H1 (cell line): Measurements from ENCODE around the gene C19orf73. TPM values are rescaled to one million over a fixed set of nuclear protein-coding genes. Genes with fewer than 3 reads are reported as not detected.

Experiments
- CTCF ChIA-PET: fragments of 300-600 bp; sonication (Branson Sonifier 250); formaldehyde crosslinking; loops from one replicate; lab custom pipeline; 2021; ENCODE audit not compliant: partially characterized antibody; lab: Charles Lee
- POLR2A ChIA-PET: fragments of 300-600 bp; sonication (Branson Sonifier 250); formaldehyde crosslinking; loops from one replicate; lab custom pipeline; 2021; ENCODE audit warnings: inconsistent platforms; ENCODE audit not compliant: partially characterized antibody; lab: Charles Lee
- DNase-seq, 2 experiments: peaks; one replicate each; pipeline versions ENCODE4 v3.0.0 to v3.0.0-alpha.2; 2010 to 2022; ENCODE audit warnings: low spot score in 2 of 2, low read depth in 1 of 2, mixed read lengths in 1 of 2
- FAIRE-seq: peaks from 2 replicates; lab custom pipeline; 2011; peaks lifted over from hg19 to GRCh38; lab: Jason Lieb, UNC
- H2AFZ ChIP-seq: 2 replicates; pipeline ENCODE4 v1.8.1; 2012; ENCODE audit warnings: low read length, inconsistent platforms
- H2AK5ac ChIP-seq: 2 replicates; pipeline ENCODE4 v1.6.1; 2013; ENCODE audit warnings: low read depth, low read length
- H2BK120ac ChIP-seq: replicated peaks from 2 replicates; pipeline ENCODE3; 2013; ENCODE audit warnings: low read depth, low read length, inconsistent platforms
- H2BK12ac ChIP-seq: 2 replicates; pipeline ENCODE4 v1.6.1; 2013; ENCODE audit warnings: low read depth, low read length
- H2BK15ac ChIP-seq: 2 replicates; pipeline ENCODE4 v1.6.1; 2013; ENCODE audit warnings: low read length
- H2BK20ac ChIP-seq: 2 replicates; pipeline ENCODE4 v1.6.1; 2013; ENCODE audit warnings: low read length
- H2BK5ac ChIP-seq: 2 replicates; pipeline ENCODE4 v1.6.1; 2013; ENCODE audit warnings: low read depth, low read length
- H3K14ac ChIP-seq: 2 replicates; pipeline ENCODE4 v1.6.1; 2013; ENCODE audit warnings: inconsistent platforms; ENCODE audit not compliant: insufficient read length
- H3K18ac ChIP-seq: 2 replicates; pipeline ENCODE4 v1.6.1; 2013; ENCODE audit warnings: low read length; ENCODE audit errors: extremely low read depth
- H3K23ac ChIP-seq: 2 replicates; pipeline ENCODE4 v1.6.1; 2013; ENCODE audit warnings: inconsistent platforms; ENCODE audit not compliant: insufficient read length
- H3K23me2 ChIP-seq: 2 replicates; pipeline ENCODE4 v1.6.1; 2013; ENCODE audit warnings: low read depth, low read length
- H3K27ac ChIP-seq: 2 replicates; pipeline ENCODE4 v1.6.1; 2011; ENCODE audit warnings: low read depth, low read length, inconsistent platforms
- H3K27me3 ChIP-seq, 4 experiments: replicated peaks in 1 of 4; 1 replicate in 1 of 4; 2 replicates in 3 of 4; pipeline versions ENCODE4 v1.6.1 to v1.8.1; 2011 to 2013; ENCODE audit warnings: low read length in 3 of 4, mild to moderate bottlenecking in 3 of 4, inconsistent platforms in 2 of 4, mixed read lengths in 2 of 4, moderate library complexity in 1 of 4; ENCODE audit not compliant: control insufficient read depth in 3 of 4, insufficient read depth in 3 of 4; ENCODE audit errors: extremely low read depth in 1 of 4
- H3K36me3 ChIP-seq, 4 experiments: 2 replicates each; pipeline versions ENCODE4 v1.6.1 to v1.8.1; 2011 to 2013; ENCODE audit warnings: mild to moderate bottlenecking in 4 of 4, low read length in 3 of 4, moderate library complexity in 2 of 4, control low read depth in 1 of 4, inconsistent platforms in 1 of 4; ENCODE audit not compliant: insufficient read depth in 4 of 4, control insufficient read depth in 2 of 4
- H3K4ac ChIP-seq: replicated peaks from 2 replicates; pipeline ENCODE3; 2013; ENCODE audit warnings: low read length, low read depth, mixed read lengths, inconsistent platforms; ENCODE audit not compliant: insufficient read length
- H3K4me1 ChIP-seq, 4 experiments: replicated peaks in 1 of 4; 1 replicate in 1 of 4; 2 replicates in 3 of 4; pipeline versions ENCODE4 v1.6.1 to v1.8.1; 2011 to 2013; ENCODE audit warnings: low read length in 3 of 4, inconsistent platforms in 2 of 4, mixed read lengths in 1 of 4; ENCODE audit not compliant: insufficient read depth in 4 of 4, control insufficient read depth in 3 of 4
- H3K4me2 ChIP-seq, 2 experiments: 2 replicates each; pipeline versions ENCODE4 v1.6.1 to v1.8.1; 2011 to 2013; ENCODE audit warnings: low read depth in 2 of 2, low read length in 2 of 2, control low read depth in 1 of 2, inconsistent platforms in 1 of 2, mild to moderate bottlenecking in 1 of 2; ENCODE audit not compliant: insufficient read depth in 1 of 2
- H3K4me3 ChIP-seq, 4 experiments: fragments of 200-600, 300-600 bp in 1 of 4; sonication (generic), shearing (Covaris generic), sonication (Bioruptor Twin) in 1 of 4; 2 replicates each; pipeline versions ENCODE4 v1.5.1 to v1.8.1; 2011 to 2016; ENCODE audit warnings: low read length in 4 of 4, low read depth in 3 of 4, control low read depth in 2 of 4, inconsistent platforms in 2 of 4, mild to moderate bottlenecking in 2 of 4, mixed read lengths in 1 of 4, moderate library complexity in 1 of 4; ENCODE audit not compliant: insufficient read depth in 2 of 4; ENCODE audit errors: extremely low read depth in 1 of 4
- H3K56ac ChIP-seq: replicated peaks from 2 replicates; pipeline ENCODE3; 2013; ENCODE audit warnings: low read depth, mild to moderate bottlenecking, mixed read lengths, low read length, inconsistent platforms; ENCODE audit not compliant: insufficient read length
- H3K79me1 ChIP-seq: 2 replicates; pipeline ENCODE4 v1.6.1; 2013; ENCODE audit warnings: low read depth, low read length, control low read depth
- H3K79me2 ChIP-seq, 2 experiments: 2 replicates each; pipeline versions ENCODE4 v1.6.1 to v1.8.1; 2012 to 2013; ENCODE audit warnings: low read length in 2 of 2, mild to moderate bottlenecking in 2 of 2, inconsistent platforms in 1 of 2; ENCODE audit not compliant: insufficient read depth in 2 of 2, control insufficient read depth in 1 of 2
- H3K9ac ChIP-seq, 4 experiments: replicated peaks in 1 of 4; 1 replicate in 1 of 4; 2 replicates in 3 of 4; pipeline versions ENCODE4 v1.6.1 to v1.8.1; 2011 to 2013; ENCODE audit warnings: low read depth in 3 of 4, low read length in 3 of 4, control low read depth in 2 of 4, mild to moderate bottlenecking in 2 of 4, moderate library complexity in 2 of 4, inconsistent platforms in 1 of 4; ENCODE audit errors: extremely low read depth in 1 of 4
- H3K9me3 ChIP-seq, 2 experiments: 2 replicates each; pipeline versions ENCODE4 v1.6.1 to v1.8.1; 2012 to 2013; ENCODE audit warnings: mild to moderate bottlenecking in 2 of 2, moderate library complexity in 2 of 2, control low read depth in 1 of 2, inconsistent platforms in 1 of 2, low read depth in 1 of 2, low read length in 1 of 2, mixed read lengths in 1 of 2; ENCODE audit not compliant: insufficient read depth in 2 of 2
- H4K20me1 ChIP-seq, 2 experiments: replicated peaks in 1 of 2; 2 replicates each; pipeline versions ENCODE3 to v1.8.1; 2011 to 2013; ENCODE audit warnings: inconsistent platforms in 2 of 2, low read length in 2 of 2, mild to moderate bottlenecking in 1 of 2; ENCODE audit not compliant: insufficient read depth in 2 of 2, control insufficient read depth in 1 of 2
- H4K5ac ChIP-seq: 2 replicates; pipeline ENCODE4 v1.6.1; 2013; ENCODE audit warnings: low read length, low read depth, mixed read lengths, inconsistent platforms; ENCODE audit not compliant: insufficient read length
- H4K8ac ChIP-seq: 2 replicates; pipeline ENCODE4 v1.8.0; 2013; ENCODE audit warnings: mild to moderate bottlenecking, moderate library complexity, low read length, inconsistent platforms; ENCODE audit not compliant: insufficient read depth; ENCODE audit errors: extremely low read depth
- H4K91ac ChIP-seq: replicated peaks from 2 replicates; pipeline ENCODE3; 2013; ENCODE audit warnings: low read length, mixed read lengths, inconsistent platforms; ENCODE audit not compliant: insufficient read length
- BRCA1 ChIP-seq: IDR thresholded peaks from 2 replicates; pipeline ENCODE4 v1.6.1; 2012; ENCODE audit warnings: low read depth, low read length, improper control_type of control experiment
- CHD2 ChIP-seq: IDR thresholded peaks from 2 replicates; pipeline ENCODE4 v1.6.1; 2012; ENCODE audit warnings: low read length, improper control_type of control experiment
- KDM1A ChIP-seq: fragments of 200-600, 300-600 bp; sonication (generic); IDR thresholded peaks from 2 replicates; pipeline ENCODE4 v1.7.1; 2016; ENCODE audit warnings: mild to moderate bottlenecking, low read length, borderline replicate concordance
- SP2 ChIP-seq: IDR thresholded peaks from 2 replicates; pipeline ENCODE4 v1.6.1; 2012; ENCODE audit warnings: mild to moderate bottlenecking, low read length, inconsistent platforms
- TBP ChIP-seq: IDR thresholded peaks from 2 replicates; pipeline ENCODE4 v1.6.1; 2011; ENCODE audit warnings: low read depth, low read length, improper control_type of control experiment
- WGBS, 2 experiments: shearing (Covaris generic) in 1 of 2; methylation state at CpG; one replicate each; pipeline versions ENCODE4 v1.1.6 to v1.1.7; 2013 to 2015; ENCODE audit warnings: low lambda C conversion rate in 2 of 2, mixed read lengths in 2 of 2, inconsistent platforms in 1 of 2, low coverage in 1 of 2, missing lambda C conversion rate in 1 of 2; ENCODE audit not compliant: insufficient replicate concordance in 2 of 2, insufficient coverage in 1 of 2, insufficient read length in 1 of 2; ENCODE audit errors: extremely low coverage in 1 of 2, missing lambda C conversion rate in 1 of 2; 5-methylcytosine and 5-hydroxymethylcytosine counted together
- polyA plus RNA-seq, 7 experiments: library from polyadenylated mRNA; depleted of rRNA in 3 of 7; stranded (reverse) in 5 of 7; unstranded in 2 of 7; fragments of >200 nt in 5 of 7; fragments of 200-250 nt in 2 of 7; gene quantifications; 1 replicate in 5 of 7; 2 replicates in 1 of 7; 4 replicates in 1 of 7; pipeline versions ENCODE4 v1.2.1 to v1.2.3, GENCODE V29; 2011 to 2013; ENCODE audit warnings: missing spikeins in 2 of 7, mixed read lengths in 2 of 7
- total RNA-seq: library from RNA; stranded (reverse); fragmentation: NEBNext Ultra II Directional; extraction: Animal tissue kit (Norgen Biotek cat#: 25700); gene quantifications from 2 replicates; pipeline ENCODE4 v1.2.1, GENCODE V29; 2021

The C19orf73 gene
- total and polyA plus RNA-seq, 2 of the 8 experiments (the other 6 are each of a cell fraction or from before 2014, with no cell fraction given), result 2.5 to 4.6 TPM

DNA sequence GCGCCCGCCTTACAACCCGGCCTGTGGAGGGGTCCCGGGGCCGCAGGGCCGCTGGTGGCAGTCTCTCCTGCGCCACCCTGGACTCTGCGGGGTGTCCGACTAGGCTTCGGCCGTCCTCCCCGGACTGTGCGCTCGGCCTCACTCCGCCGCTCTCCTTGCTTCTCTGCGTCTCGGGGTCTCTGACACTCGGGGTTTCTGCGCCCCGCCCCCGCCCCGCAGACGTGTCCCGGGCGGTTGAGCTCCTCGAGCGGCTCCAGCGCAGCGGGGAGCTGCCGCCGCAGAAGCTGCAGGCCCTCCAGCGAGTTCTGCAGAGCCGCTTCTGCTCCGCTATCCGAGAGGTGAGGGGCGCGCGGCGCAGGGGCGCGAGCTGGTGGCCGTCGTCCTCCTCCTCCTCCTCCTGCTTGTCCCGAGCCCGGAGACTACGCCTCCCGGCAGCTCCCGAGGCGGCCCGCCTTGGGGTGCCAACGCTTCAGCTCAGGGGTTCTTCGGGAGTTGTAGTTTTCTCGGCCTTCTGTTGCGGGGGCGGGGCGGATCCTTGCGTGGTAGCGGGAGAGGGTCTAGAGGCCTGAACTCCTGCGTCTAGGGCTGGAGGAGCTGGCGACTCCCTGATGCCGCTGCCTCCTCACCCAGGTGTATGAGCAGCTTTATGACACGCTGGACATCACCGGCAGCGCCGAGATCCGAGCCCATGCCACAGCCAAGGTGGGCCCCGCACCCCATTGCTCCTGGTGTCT is 4.1 kb downstream of the C19orf73 start:
- Histone ChIP-seq H3K9ac (peak overlapping the region in 1 of 4 experiments; percentile 51; a peak in 1 of 7 replicates), H3K56ac (no peak overlapping the region), H3K36me3 (no peaks in the 10 kb centered on the region), H2BK20ac (no peak overlapping the region), H3K14ac (no peak overlapping the region), H2AFZ (no peak overlapping the region), H4K20me1 (peaks cover 0 to 5% of the 10 kb centered on the region in 2 experiments), H3K23ac (no peak overlapping the region), H3K4me3 (peak overlapping the region; percentile 57 to 78 (median 62)), H3K27me3 (peaks cover 0 to 5% (median 3%) of the 10 kb centered on the region in 4 experiments; a peak in 6 of 7 replicates), H3K27ac (no peak overlapping the region), H3K4me2 (peak overlapping the region; percentile 81 to 99), H3K4ac (no peak overlapping the region), H3K9me3 (no peaks in the 10 kb centered on the region), H4K91ac (no peak overlapping the region), H4K5ac (no peak overlapping the region), H2BK120ac (no peak overlapping the region), H3K23me2 (peaks cover 20% of the 10 kb centered on the region), H2BK12ac (no peak overlapping the region), H2BK5ac (no peak overlapping the region; the same call in 1 of the 2 replicates), H2AK5ac (no peak overlapping the region), H4K8ac (no peak overlapping the region; the same call in 1 of the 2 replicates), H3K79me2 (no peaks in the 10 kb centered on the region), H3K4me1 (peaks cover 0 to 4% (median 2%) of the 10 kb centered on the region in 4 experiments; a peak in 4 of 7 replicates), H2BK15ac (no peak overlapping the region), H3K79me1 (peaks cover 2% of the 10 kb centered on the region; the same call in 1 of the 2 replicates), H3K18ac (peak overlapping the region; percentile 60; the same call in 1 of the 2 replicates)
- POLR2A ChIA-PET, result interaction anchor here (0.9 to 7.8 kb wide), 15 partner anchors 9 to 224 kb away, joined by 3 to 67 read pairs (median 3); a partner anchor contains a TSS
- FAIRE-seq (no peak), DNase-seq (peak in 1 of 2 experiments; percentile 86)
- 18% methylated on average over 31 of the region's 68 CpGs; no CpG with 5 or more reads in 1 of the 2 experiments for WGBS, 2 experiments
- CTCF ChIA-PET, result interaction anchor here (0.7 to 3.2 kb wide), 16 partner anchors 9 to 272 kb away, joined by 3 to 17 read pairs (median 6); no protein-coding TSS in a partner anchor
- TF ChIP-seq TBP (no peak), BRCA1 (no peak), CHD2 (0 out of 2 replicates have a peak, but pooled peaks have one; percentile 25), KDM1A (no peak), SP2 (no peak)
